Tibial nerve (tissue), 4 donors: Measurements from ENCODE around the gene FBXL14.

Source experiments
- EP300 ChIP-seq, 2 donors: sonication (generic); formaldehyde crosslinking; IDR thresholded peaks; one replicate each; pipeline ENCODE4 v1.6.1; 2017; ENCODE audit warnings: antibody characterized with exemption in 2 of 2, mild to moderate bottlenecking in 1 of 2
- TF ChIP-seq, protein P1 (sequence below), 5 experiments: fragments of 200-600 bp in 3 of 5; fragments of 450-650 bp in 2 of 5; sonication (generic) in 3 of 5; IDR thresholded peaks; one replicate each; pipeline ENCODE4 v1.5.1; 2016 to 2019; ENCODE audit warnings: antibody characterized with exemption in 5 of 5, mild to moderate bottlenecking in 3 of 5, moderate library complexity in 2 of 5

DNA sequence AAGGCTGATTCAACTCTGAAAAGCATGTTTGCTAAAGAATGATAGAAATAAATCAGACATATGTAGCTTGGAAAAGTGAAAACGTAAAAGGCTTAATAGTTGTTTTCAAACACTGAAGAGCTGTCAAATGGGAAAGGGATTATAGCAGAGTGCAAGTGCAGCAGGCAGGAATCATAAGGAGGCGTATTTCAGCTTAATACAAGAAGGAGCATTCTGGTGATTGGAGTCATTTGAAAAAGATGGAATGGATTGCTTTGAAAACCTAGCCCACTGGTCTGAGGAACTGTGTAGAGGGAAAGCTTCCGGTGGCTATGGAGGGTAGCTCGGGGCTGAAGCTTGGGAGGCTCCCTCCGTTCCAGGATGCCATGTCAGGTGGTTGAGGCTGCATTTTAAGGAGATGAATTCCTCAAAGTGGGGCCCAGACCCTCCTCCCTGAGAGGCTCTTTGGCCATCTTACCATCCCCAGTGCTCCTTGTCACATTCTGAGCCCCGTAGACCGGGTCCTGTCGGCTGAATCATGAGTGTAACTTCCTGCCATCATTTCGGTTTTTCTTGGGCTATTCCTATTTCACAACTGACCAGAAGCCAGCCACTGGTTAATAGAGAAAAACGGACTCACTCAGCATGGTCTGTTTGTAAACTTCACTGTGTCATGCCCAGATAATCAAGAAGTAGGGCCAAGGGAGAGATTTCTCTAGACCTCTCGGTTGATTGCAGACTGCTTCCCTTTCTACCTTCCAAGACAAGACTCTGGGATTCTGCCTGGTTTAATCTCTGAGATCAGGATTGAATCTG, 41.1 kb upstream of the FBXL14 start:
- TF ChIP-seq, protein P1, sequence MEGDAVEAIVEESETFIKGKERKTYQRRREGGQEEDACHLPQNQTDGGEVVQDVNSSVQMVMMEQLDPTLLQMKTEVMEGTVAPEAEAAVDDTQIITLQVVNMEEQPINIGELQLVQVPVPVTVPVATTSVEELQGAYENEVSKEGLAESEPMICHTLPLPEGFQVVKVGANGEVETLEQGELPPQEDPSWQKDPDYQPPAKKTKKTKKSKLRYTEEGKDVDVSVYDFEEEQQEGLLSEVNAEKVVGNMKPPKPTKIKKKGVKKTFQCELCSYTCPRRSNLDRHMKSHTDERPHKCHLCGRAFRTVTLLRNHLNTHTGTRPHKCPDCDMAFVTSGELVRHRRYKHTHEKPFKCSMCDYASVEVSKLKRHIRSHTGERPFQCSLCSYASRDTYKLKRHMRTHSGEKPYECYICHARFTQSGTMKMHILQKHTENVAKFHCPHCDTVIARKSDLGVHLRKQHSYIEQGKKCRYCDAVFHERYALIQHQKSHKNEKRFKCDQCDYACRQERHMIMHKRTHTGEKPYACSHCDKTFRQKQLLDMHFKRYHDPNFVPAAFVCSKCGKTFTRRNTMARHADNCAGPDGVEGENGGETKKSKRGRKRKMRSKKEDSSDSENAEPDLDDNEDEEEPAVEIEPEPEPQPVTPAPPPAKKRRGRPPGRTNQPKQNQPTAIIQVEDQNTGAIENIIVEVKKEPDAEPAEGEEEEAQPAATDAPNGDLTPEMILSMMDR (IDR thresholded peaks at IDR 0.05) = no peak
- no peak for TF ChIP-seq EP300 (IDR thresholded peaks at IDR 0.05)
